IPS-18a (cell line): ENCODE results near the gene TMEM200A.

ENCODE experiments used
- H3K27ac ChIP-seq: one replicate; pipeline ENCODE4 v1.5.1; 2013; ENCODE audit warnings: low read length
- H3K27me3 ChIP-seq: one replicate; pipeline ENCODE4 v1.6.1; 2013; ENCODE audit warnings: mild to moderate bottlenecking, low read length; ENCODE audit not compliant: control insufficient read depth, insufficient read depth
- H3K36me3 ChIP-seq: one replicate; pipeline ENCODE4 v1.6.1; 2013; ENCODE audit warnings: low read depth, low read length; ENCODE audit not compliant: control insufficient read depth
- H3K4me1 ChIP-seq: one replicate; pipeline ENCODE4 v1.6.1; 2013; ENCODE audit warnings: low read depth, low read length; ENCODE audit not compliant: control insufficient read depth
- H3K4me3 ChIP-seq: one replicate; pipeline ENCODE4 v1.5.1; 2013; ENCODE audit warnings: low read length
- H3K9ac ChIP-seq: one replicate; pipeline ENCODE4 v1.6.1; 2013; ENCODE audit warnings: mild to moderate bottlenecking, low read length, moderate library complexity
- H3K9me3 ChIP-seq: one replicate; pipeline ENCODE4 v1.6.1; 2013; ENCODE audit warnings: low read depth, low read length; ENCODE audit not compliant: control insufficient read depth

The TMEM200A gene

GRCh38 chr6:130405549-130405948, 39.7 kb downstream of the TMEM200A start:
- Histone ChIP-seq H3K9ac (no peak overlapping the region), H3K4me1 (peaks cover 14% of the 10 kb centered on the region), H3K27me3 (no peaks in the 10 kb centered on the region), H3K27ac (no peak overlapping the region), H3K36me3 (no peaks in the 10 kb centered on the region), H3K4me3 (no peak overlapping the region), H3K9me3 (no peaks in the 10 kb centered on the region)

- H3K9ac ChIP-seq = peak overlapping the region; percentile 13
- H3K4me3 ChIP-seq = no peak overlapping the region
- peaks cover 14% of the 10 kb centered on the region for H3K4me1 ChIP-seq
- no peak overlapping the region for H3K27ac ChIP-seq
- H3K9me3 ChIP-seq = no peaks in the 10 kb centered on the region
- no peaks in the 10 kb centered on the region for H3K36me3 ChIP-seq
- H3K27me3 ChIP-seq = no peaks in the 10 kb centered on the region
Observed at GRCh38 chr6:130407032-130407431, 41.2 kb downstream of the TMEM200A start.

- H3K4me3 ChIP-seq = no peak overlapping the region
- peaks cover 14% of the 10 kb centered on the region for H3K4me1 ChIP-seq
Observed at GRCh38 chr6:130409418-130410100, 43.7 kb downstream of the TMEM200A start.

GRCh38 chr6:130411481-130411880, 45.7 kb downstream of the TMEM200A start:
- no peak overlapping the region for H3K9ac ChIP-seq
- no peak overlapping the region for H3K4me3 ChIP-seq
- no peaks in the 10 kb centered on the region for H3K36me3 ChIP-seq
- H3K27me3 ChIP-seq = no peaks in the 10 kb centered on the region
- H3K4me1 ChIP-seq = peaks cover 19% of the 10 kb centered on the region
- H3K27ac ChIP-seq = no peak overlapping the region
- H3K9me3 ChIP-seq = no peaks in the 10 kb centered on the region

More at GRCh38 chr6:130409418-130410100, 43.7 kb downstream of the TMEM200A start:
- H3K36me3 ChIP-seq = no peaks in the 10 kb centered on the region
- H3K9ac ChIP-seq = no peak overlapping the region
- H3K9me3 ChIP-seq = no peaks in the 10 kb centered on the region
- no peaks in the 10 kb centered on the region for H3K27me3 ChIP-seq
- no peak overlapping the region for H3K27ac ChIP-seq

- H3K4me3 ChIP-seq = no peak overlapping the region
- no peak overlapping the region for H3K9ac ChIP-seq
- peaks cover 7% of the 10 kb centered on the region for H3K4me1 ChIP-seq
- H3K27ac ChIP-seq = no peak overlapping the region
- H3K9me3 ChIP-seq = no peaks in the 10 kb centered on the region
- H3K36me3 ChIP-seq = no peaks in the 10 kb centered on the region
- H3K27me3 ChIP-seq = no peaks in the 10 kb centered on the region
Observed at GRCh38 chr6:130412556-130413290, 46.9 kb downstream of the TMEM200A start.

- H3K9ac ChIP-seq = no peak overlapping the region
- H3K4me3 ChIP-seq = no peak overlapping the region
- H3K27ac ChIP-seq = no peak overlapping the region
- H3K9me3 ChIP-seq = no peaks in the 10 kb centered on the region
- H3K36me3 ChIP-seq = no peaks in the 10 kb centered on the region
- H3K27me3 ChIP-seq = no peaks in the 10 kb centered on the region
- H3K4me1 ChIP-seq = peaks cover 7% of the 10 kb centered on the region
Observed at GRCh38 chr6:130417951-130418350, 52.1 kb downstream of the TMEM200A start.

GRCh38 chr6:130420911-130421310, 55.1 kb downstream of the TMEM200A start:
- H3K27me3 ChIP-seq = no peaks in the 10 kb centered on the region
- no peak overlapping the region for H3K4me3 ChIP-seq
- no peaks in the 10 kb centered on the region for H3K9me3 ChIP-seq
- H3K36me3 ChIP-seq = no peaks in the 10 kb centered on the region
- no peak overlapping the region for H3K27ac ChIP-seq
- H3K9ac ChIP-seq = no peak overlapping the region
- H3K4me1 ChIP-seq = peaks cover 17% of the 10 kb centered on the region

- H3K27ac ChIP-seq = no peak overlapping the region
- H3K4me3 ChIP-seq = no peak overlapping the region
- H3K27me3 ChIP-seq = no peaks in the 10 kb centered on the region
- no peak overlapping the region for H3K9ac ChIP-seq
- H3K9me3 ChIP-seq = no peaks in the 10 kb centered on the region
- H3K36me3 ChIP-seq = no peaks in the 10 kb centered on the region
- H3K4me1 ChIP-seq = peaks cover 17% of the 10 kb centered on the region
Observed at GRCh38 chr6:130421585-130421984, 55.8 kb downstream of the TMEM200A start.

GRCh38 chr6:130423044-130423443, 57.2 kb downstream of the TMEM200A start:
- no peak overlapping the region for H3K4me3 ChIP-seq
- no peak overlapping the region for H3K9ac ChIP-seq
- H3K27ac ChIP-seq = no peak overlapping the region
- H3K36me3 ChIP-seq = no peaks in the 10 kb centered on the region
- H3K27me3 ChIP-seq = no peaks in the 10 kb centered on the region
- no peaks in the 10 kb centered on the region for H3K9me3 ChIP-seq
- peaks cover 17% of the 10 kb centered on the region for H3K4me1 ChIP-seq

GRCh38 chr6:130424710-130425109, 58.9 kb downstream of the TMEM200A start:
- Histone ChIP-seq H3K27me3 (no peaks in the 10 kb centered on the region), H3K36me3 (no peaks in the 10 kb centered on the region), H3K9ac (no peak overlapping the region), H3K4me1 (peaks cover 17% of the 10 kb centered on the region), H3K4me3 (no peak overlapping the region), H3K27ac (no peak overlapping the region), H3K9me3 (no peaks in the 10 kb centered on the region)

- Histone ChIP-seq H3K27me3 (no peaks in the 10 kb centered on the region), H3K4me1 (peaks cover 17% of the 10 kb centered on the region), H3K9ac (no peak overlapping the region), H3K27ac (no peak overlapping the region), H3K9me3 (no peaks in the 10 kb centered on the region), H3K36me3 (no peaks in the 10 kb centered on the region), H3K4me3 (no peak overlapping the region)
Observed at GRCh38 chr6:130425537-130425936, 59.7 kb downstream of the TMEM200A start.
